HepG2 (cell line): ENCODE results near the gene IL1B. TPM values are rescaled to one million over a fixed set of nuclear protein-coding genes. Genes with fewer than 3 reads are reported as not detected.

Experiments used
- ATAC-seq: fragments of 200-7000 bp; cut with Tn5 transposase; 3 replicates; pipeline ENCODE4 v1.9.1; 2020; ENCODE audit warnings: mild to moderate bottlenecking, moderate library complexity
- BruUV-seq: library from RNA; stranded (reverse); fragments of 400-500 nt; replicated peaks from 2 replicates; lab custom pipeline; 2021; lab: Mats Ljungman, UMichigan
- CTCF ChIA-PET: fragments of 300-600 bp; formaldehyde crosslinking; extraction: SDS; loops from one replicate; lab custom pipeline; 2021; ENCODE audit warnings: low total read pairs, inconsistent platforms, low intra/inter-chr PET ratio; lab: Yijun Ruan, JAX
- POLR2A ChIA-PET: fragments of 350-600 bp; sonication (Branson Sonifier 250); formaldehyde crosslinking; loops from one replicate; lab custom pipeline; 2020; ENCODE audit warnings: antibody characterized with exemption, inconsistent platforms; lab: Yijun Ruan, JAX
- DNase-seq: peaks from one replicate; pipeline ENCODE4 v3.0.0-alpha.2; 2015; ENCODE audit warnings: low spot score
- FAIRE-seq: peaks from 3 replicates; lab custom pipeline; 2011; peaks lifted over from hg19 to GRCh38; lab: Jason Lieb, UNC
- H2AFZ ChIP-seq: one replicate; pipeline ENCODE4 v1.6.1; 2011; ENCODE audit warnings: low read length, inconsistent platforms
- H3K27ac ChIP-seq: fragments of 300-600 bp; 3 replicates; pipeline ENCODE4 v1.8.0; 2011; ENCODE audit warnings: mixed run types, mild to moderate bottlenecking, mixed read lengths, low read length, inconsistent platforms; ENCODE audit not compliant: insufficient read depth; ENCODE audit errors: extremely low read length
- H3K27me3 ChIP-seq, 2 experiments: fragments of 200-600 bp in 1 of 2; 2 replicates in 1 of 2; 3 replicates in 1 of 2; pipeline versions ENCODE4 v1.6.0 to v1.8.0; 2011; ENCODE audit warnings: low read length in 2 of 2, mild to moderate bottlenecking in 2 of 2, moderate library complexity in 2 of 2, inconsistent platforms in 1 of 2; ENCODE audit not compliant: insufficient read depth in 2 of 2, control insufficient read depth in 1 of 2
- H3K36me3 ChIP-seq, 2 experiments: fragments of 200-600 bp in 1 of 2; replicated peaks in 1 of 2; 2 replicates in 1 of 2; 3 replicates in 1 of 2; pipeline versions ENCODE4 v1.5.1 to v1.8.0; 2011; ENCODE audit warnings: low read length in 2 of 2, inconsistent platforms in 1 of 2; ENCODE audit not compliant: insufficient read depth in 2 of 2, control insufficient read depth in 1 of 2
- H3K4me1 ChIP-seq: 2 replicates; pipeline ENCODE4 v1.5.1; 2012; ENCODE audit warnings: low read length, inconsistent platforms; ENCODE audit not compliant: insufficient read depth
- H3K4me2 ChIP-seq: 2 replicates; pipeline ENCODE4 v1.6.0; 2011; ENCODE audit warnings: low read depth, low read length, inconsistent platforms
- H3K4me3 ChIP-seq, 3 experiments: fragments of 200-600 bp in 1 of 3; sonication (generic), shearing (Covaris generic) in 1 of 3; replicated peaks in 1 of 3; 2 replicates each; pipeline ENCODE4 v1.5.1; 2011 to 2016; ENCODE audit warnings: low read length in 3 of 3, inconsistent platforms in 2 of 3, low read depth in 2 of 3, mild to moderate bottlenecking in 2 of 3, control low read depth in 1 of 3, mixed read lengths in 1 of 3; ENCODE audit not compliant: insufficient read depth in 1 of 3
- H3K79me2 ChIP-seq: one replicate; pipeline ENCODE4 v1.6.1; 2011; ENCODE audit warnings: low read length, inconsistent platforms; ENCODE audit not compliant: insufficient read depth
- H3K9ac ChIP-seq: 2 replicates; pipeline ENCODE4 v1.6.0; 2011; ENCODE audit warnings: mild to moderate bottlenecking, low read depth, low read length, inconsistent platforms; ENCODE audit not compliant: insufficient read depth
- H3K9me3 ChIP-seq: 2 replicates; pipeline ENCODE4 v1.5.1; 2012; ENCODE audit warnings: mild to moderate bottlenecking, low read length
- H4K20me1 ChIP-seq: 2 replicates; pipeline ENCODE4 v1.6.0; 2011; ENCODE audit warnings: inconsistent platforms, mild to moderate bottlenecking, low read length, moderate library complexity; ENCODE audit not compliant: insufficient read depth
- ELF4 ChIP-seq: sonication (generic); formaldehyde crosslinking; IDR thresholded peaks from 2 replicates; pipeline ENCODE4 v1.5.0; 2020; ENCODE audit warnings: missing genetic modification reagents, mild to moderate bottlenecking, moderate library complexity, borderline replicate concordance
- FOXA3 ChIP-seq: IDR thresholded peaks from 2 replicates; pipeline ENCODE4 v1.6.1; 2016; ENCODE audit warnings: missing genetic modification reagents, missing compliant biosample characterization
- FOXK1 ChIP-seq: sonication (generic); formaldehyde crosslinking; IDR thresholded peaks from 2 replicates; pipeline ENCODE4 v1.4.0; 2020; ENCODE audit warnings: low read depth, missing genetic modification reagents, borderline replicate concordance
- GZF1 ChIP-seq: sonication (generic); formaldehyde crosslinking; IDR thresholded peaks from 2 replicates; pipeline ENCODE4 v1.5.1; 2020; ENCODE audit warnings: mild to moderate bottlenecking, missing genetic modification reagents
- NCOR1 ChIP-seq: fragments of 200-600 bp; sonication (generic); IDR thresholded peaks from 2 replicates; pipeline ENCODE4 v1.7.0; 2017; ENCODE audit warnings: antibody characterized with exemption, low read length, borderline replicate concordance
- NFKBIZ ChIP-seq: IDR thresholded peaks from 2 replicates; pipeline ENCODE4 v1.6.1; 2018; ENCODE audit warnings: missing genetic modification reagents, missing compliant biosample characterization
- RARA ChIP-seq: IDR thresholded peaks from 2 replicates; pipeline ENCODE4 v1.6.1; 2016; ENCODE audit warnings: missing genetic modification reagents, missing compliant biosample characterization
- SRY ChIP-seq: sonication (generic); formaldehyde crosslinking; IDR thresholded peaks from 2 replicates; pipeline ENCODE4 v1.8.0; 2022; ENCODE audit warnings: mild to moderate bottlenecking, missing genetic modification reagents
- ZNF501 ChIP-seq: sonication (generic); formaldehyde crosslinking; IDR thresholded peaks from 2 replicates; pipeline ENCODE4 v1.5.1; 2020; ENCODE audit warnings: mild to moderate bottlenecking, moderate library complexity, missing genetic modification reagents
- ZNF674 ChIP-seq: sonication (generic); formaldehyde crosslinking; IDR thresholded peaks from 2 replicates; pipeline ENCODE4 v1.5.0; 2020; ENCODE audit warnings: low read depth, mild to moderate bottlenecking, missing genetic modification reagents
- ZNF781 ChIP-seq: sonication (generic); formaldehyde crosslinking; IDR thresholded peaks from 2 replicates; pipeline ENCODE4 v1.5.1; 2020; ENCODE audit warnings: borderline replicate concordance, mild to moderate bottlenecking, missing genetic modification reagents; ENCODE audit errors: not compliant biosample characterization
- WGBS: methylation state at CpG from one replicate; pipeline ENCODE4 v1.1.6; 2017; ENCODE audit warnings: low lambda C conversion rate; 5-methylcytosine and 5-hydroxymethylcytosine counted together
- in situ Hi-C: cut with HindIII; loops from 2 replicates; pipeline ENCODE4 v1.10.0; 2017; ENCODE audit warnings: low pct_unique_long_range_greater_than_20kb; ENCODE audit not compliant: extremely low pct_ligation_motif_present
- intact Hi-C: fragments of 100-400 bp; cut with micrococcal nuclease; formaldehyde crosslinking; loops from one replicate; pipeline ENCODE4 v1.10.0; 2022; ENCODE audit not compliant: unreplicated experiment
- polyA plus RNA-seq, 8 experiments: library from polyadenylated mRNA; depleted of rRNA in 3 of 8; stranded (reverse) in 7 of 8; unstranded in 1 of 8; fragments of >200 nt; fragmentation: Illumina TruSeq in 4 of 8; extraction: Trizol in 4 of 8; gene quantifications; 2 replicates each; pipeline versions ENCODE4 v1.2.1 to v1.2.3, GENCODE V29; 2011 to 2016; ENCODE audit warnings: low read depth in 4 of 8, missing spikeins in 1 of 8, mixed read lengths in 1 of 8; ENCODE audit not compliant: insufficient read depth in 1 of 8
- total RNA-seq, 5 experiments: library from RNA; depleted of rRNA; stranded (reverse); fragments of >200 nt; fragmentation: Illumina TruSeq; extraction: Trizol; gene quantifications; 2 replicates each; pipeline ENCODE4 v1.2.3, GENCODE V29; 2016; ENCODE audit warnings: low read depth in 1 of 5
- TF ChIP-seq, protein P1 (sequence below): sonication (generic); formaldehyde crosslinking; IDR thresholded peaks from 2 replicates; pipeline ENCODE4 v1.4.0; 2020; ENCODE audit warnings: missing genetic modification reagents, borderline replicate concordance

The IL1B gene
- total and polyA plus RNA-seq, 2 of the 13 experiments (the other 11 are each of a cell fraction or from before 2014, with no cell fraction given), result 0.18 TPM; not detected in 1

DNA sequence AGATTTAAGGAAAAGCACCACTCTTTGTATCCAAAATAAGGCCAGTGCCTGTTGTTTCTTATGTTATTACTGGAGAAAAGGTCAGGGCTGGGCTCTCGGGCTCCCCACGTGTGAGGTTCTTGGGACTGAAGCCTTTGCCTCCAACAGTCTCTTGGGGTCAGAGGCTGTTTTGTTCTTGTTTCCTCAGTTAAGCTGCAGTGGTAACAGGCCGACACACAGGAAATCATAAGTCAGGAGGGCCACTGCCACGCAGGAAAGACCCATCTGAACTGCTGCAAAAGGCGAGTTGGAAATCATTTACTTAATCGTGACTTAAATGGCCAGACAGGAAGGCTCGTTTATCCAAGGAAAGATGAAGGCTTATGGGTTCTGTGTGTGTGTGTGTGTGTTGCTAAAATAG lies 44.1 kb upstream of the IL1B start (continued):
- TF ChIP-seq, protein P1, sequence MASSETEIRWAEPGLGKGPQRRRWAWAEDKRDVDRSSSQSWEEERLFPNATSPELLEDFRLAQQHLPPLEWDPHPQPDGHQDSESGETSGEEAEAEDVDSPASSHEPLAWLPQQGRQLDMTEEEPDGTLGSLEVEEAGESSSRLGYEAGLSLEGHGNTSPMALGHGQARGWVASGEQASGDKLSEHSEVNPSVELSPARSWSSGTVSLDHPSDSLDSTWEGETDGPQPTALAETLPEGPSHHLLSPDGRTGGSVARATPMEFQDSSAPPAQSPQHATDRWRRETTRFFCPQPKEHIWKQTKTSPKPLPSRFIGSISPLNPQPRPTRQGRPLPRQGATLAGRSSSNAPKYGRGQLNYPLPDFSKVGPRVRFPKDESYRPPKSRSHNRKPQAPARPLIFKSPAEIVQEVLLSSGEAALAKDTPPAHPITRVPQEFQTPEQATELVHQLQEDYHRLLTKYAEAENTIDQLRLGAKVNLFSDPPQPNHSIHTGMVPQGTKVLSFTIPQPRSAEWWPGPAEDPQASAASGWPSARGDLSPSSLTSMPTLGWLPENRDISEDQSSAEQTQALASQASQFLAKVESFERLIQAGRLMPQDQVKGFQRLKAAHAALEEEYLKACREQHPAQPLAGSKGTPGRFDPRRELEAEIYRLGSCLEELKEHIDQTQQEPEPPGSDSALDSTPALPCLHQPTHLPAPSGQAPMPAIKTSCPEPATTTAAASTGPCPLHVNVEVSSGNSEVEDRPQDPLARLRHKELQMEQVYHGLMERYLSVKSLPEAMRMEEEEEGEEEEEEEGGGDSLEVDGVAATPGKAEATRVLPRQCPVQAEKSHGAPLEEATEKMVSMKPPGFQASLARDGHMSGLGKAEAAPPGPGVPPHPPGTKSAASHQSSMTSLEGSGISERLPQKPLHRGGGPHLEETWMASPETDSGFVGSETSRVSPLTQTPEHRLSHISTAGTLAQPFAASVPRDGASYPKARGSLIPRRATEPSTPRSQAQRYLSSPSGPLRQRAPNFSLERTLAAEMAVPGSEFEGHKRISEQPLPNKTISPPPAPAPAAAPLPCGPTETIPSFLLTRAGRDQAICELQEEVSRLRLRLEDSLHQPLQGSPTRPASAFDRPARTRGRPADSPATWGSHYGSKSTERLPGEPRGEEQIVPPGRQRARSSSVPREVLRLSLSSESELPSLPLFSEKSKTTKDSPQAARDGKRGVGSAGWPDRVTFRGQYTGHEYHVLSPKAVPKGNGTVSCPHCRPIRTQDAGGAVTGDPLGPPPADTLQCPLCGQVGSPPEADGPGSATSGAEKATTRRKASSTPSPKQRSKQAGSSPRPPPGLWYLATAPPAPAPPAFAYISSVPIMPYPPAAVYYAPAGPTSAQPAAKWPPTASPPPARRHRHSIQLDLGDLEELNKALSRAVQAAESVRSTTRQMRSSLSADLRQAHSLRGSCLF (CRISPR knock-in tag), result no peak
- no peak for TF ChIP-seq ZNF781 (CRISPR knock-in tag)
- no peak for TF ChIP-seq GZF1 (CRISPR knock-in tag)
- no peak for TF ChIP-seq SRY (CRISPR knock-in tag)
- TF ChIP-seq, all 625 proteins: peak for 0

DNA sequence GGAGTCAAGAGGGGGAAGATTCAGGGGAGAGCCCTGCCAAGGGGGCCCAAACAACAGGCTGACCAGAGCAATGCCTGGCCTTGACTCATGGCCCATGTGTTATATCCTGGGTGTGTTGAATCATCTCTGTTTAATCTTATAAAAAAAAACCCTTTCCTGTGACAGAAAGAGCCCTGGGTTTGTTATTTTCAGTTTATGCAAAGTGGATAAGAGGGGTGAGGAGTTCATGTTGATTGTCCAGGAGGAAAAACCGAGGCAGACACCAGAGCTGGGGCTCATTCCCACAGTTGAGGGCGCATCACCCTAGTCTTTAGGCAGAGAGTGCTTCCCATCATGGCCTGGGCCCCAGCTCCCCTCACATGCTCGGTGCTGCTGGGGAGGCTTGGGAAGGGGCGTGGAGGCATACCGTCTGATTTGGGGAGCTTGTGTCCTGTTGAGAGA lies 43.5 kb upstream of the IL1B start:
- Histone ChIP-seq H3K79me2 (no peaks in the 10 kb centered on the region), H3K36me3 (no peaks in the 10 kb centered on the region), H3K9ac (no peak overlapping the region), H2AFZ (no peak overlapping the region), H3K4me3 (no peak overlapping the region), H3K27ac (no peak overlapping the region), H3K27me3 (peaks cover 0 to 12% of the 10 kb centered on the region in 2 experiments; a peak in 1 of 5 replicates), H3K9me3 (no peaks in the 10 kb centered on the region), H4K20me1 (no peaks in the 10 kb centered on the region), H3K4me2 (peak overlapping the region; percentile 30; the same call in 1 of the 2 replicates), H3K4me1 (peaks cover 35% of the 10 kb centered on the region)
- DNase-seq (no peak), ATAC-seq (no peak), FAIRE-seq (no peak)
- in situ Hi-C loops, result no loop called here
- intact Hi-C loops, result loop anchor here (10.0 kb wide), 1 partner anchor 265 kb away; no protein-coding TSS in a partner anchor
- 61% methylated on average over 5 of the region's 5 CpGs for WGBS
- BruUV-seq, result no TSS peak
- TF ChIP-seq RARA (CRISPR knock-in tag), result peak; percentile 74
- no peak for TF ChIP-seq ELF4 (CRISPR knock-in tag)
- TF ChIP-seq FOXK1 (CRISPR knock-in tag), result peak; percentile 24; the same call in 1 of the 2 replicates
- no peak for TF ChIP-seq NCOR1
- no peak for TF ChIP-seq NFKBIZ
- TF ChIP-seq FOXA3 (CRISPR knock-in tag), result 0 out of 2 replicates have a peak, but pooled peaks have one; percentile 7
- TF ChIP-seq ZNF674 (CRISPR knock-in tag), result no peak
- peak; percentile 23; the same call in 1 of the 2 replicates for TF ChIP-seq ZNF501 (CRISPR knock-in tag)
- CTCF ChIA-PET, result no interaction called here
- POLR2A ChIA-PET, result no interaction called here
